ENCODE results near the gene NDST3. TPM values are rescaled to one million over a fixed set of nuclear protein-coding genes. Genes with fewer than 3 reads are reported as not detected.
"Not testable (repeated sequence)": the region's sequence is repeated elsewhere in the genome, so short reads cannot be mapped to it uniquely, and the experiment has no call there.

Gene NDST3
- total RNA-seq, 4 donors from 2014 or later, result 1.7 TPM; not detected in 3

- H3K27me3 ChIP-seq, result no peaks in the 10 kb centered on the region
- no peaks in the 10 kb centered on the region for H3K9me3 ChIP-seq
- no peak overlapping the region for H3K4me3 ChIP-seq
- no peak for TF ChIP-seq POLR2A (IDR thresholded peaks at IDR 0.05)
- TF ChIP-seq, protein P1, sequence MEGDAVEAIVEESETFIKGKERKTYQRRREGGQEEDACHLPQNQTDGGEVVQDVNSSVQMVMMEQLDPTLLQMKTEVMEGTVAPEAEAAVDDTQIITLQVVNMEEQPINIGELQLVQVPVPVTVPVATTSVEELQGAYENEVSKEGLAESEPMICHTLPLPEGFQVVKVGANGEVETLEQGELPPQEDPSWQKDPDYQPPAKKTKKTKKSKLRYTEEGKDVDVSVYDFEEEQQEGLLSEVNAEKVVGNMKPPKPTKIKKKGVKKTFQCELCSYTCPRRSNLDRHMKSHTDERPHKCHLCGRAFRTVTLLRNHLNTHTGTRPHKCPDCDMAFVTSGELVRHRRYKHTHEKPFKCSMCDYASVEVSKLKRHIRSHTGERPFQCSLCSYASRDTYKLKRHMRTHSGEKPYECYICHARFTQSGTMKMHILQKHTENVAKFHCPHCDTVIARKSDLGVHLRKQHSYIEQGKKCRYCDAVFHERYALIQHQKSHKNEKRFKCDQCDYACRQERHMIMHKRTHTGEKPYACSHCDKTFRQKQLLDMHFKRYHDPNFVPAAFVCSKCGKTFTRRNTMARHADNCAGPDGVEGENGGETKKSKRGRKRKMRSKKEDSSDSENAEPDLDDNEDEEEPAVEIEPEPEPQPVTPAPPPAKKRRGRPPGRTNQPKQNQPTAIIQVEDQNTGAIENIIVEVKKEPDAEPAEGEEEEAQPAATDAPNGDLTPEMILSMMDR (IDR thresholded peaks at IDR 0.05), result no peak
- no peak for DNase-seq
- intact Hi-C loops (cut with DNase I; ENCODE audit: low total_unique reads), result no loop called here
- H3K4me1 ChIP-seq, result no peaks in the 10 kb centered on the region
- H3K36me3 ChIP-seq, result no peaks in the 10 kb centered on the region
- no peak overlapping the region for H3K27ac ChIP-seq
Measured at GRCh38 chr4:118290951-118291350, 256.7 kb downstream of the NDST3 start.

DNA sequence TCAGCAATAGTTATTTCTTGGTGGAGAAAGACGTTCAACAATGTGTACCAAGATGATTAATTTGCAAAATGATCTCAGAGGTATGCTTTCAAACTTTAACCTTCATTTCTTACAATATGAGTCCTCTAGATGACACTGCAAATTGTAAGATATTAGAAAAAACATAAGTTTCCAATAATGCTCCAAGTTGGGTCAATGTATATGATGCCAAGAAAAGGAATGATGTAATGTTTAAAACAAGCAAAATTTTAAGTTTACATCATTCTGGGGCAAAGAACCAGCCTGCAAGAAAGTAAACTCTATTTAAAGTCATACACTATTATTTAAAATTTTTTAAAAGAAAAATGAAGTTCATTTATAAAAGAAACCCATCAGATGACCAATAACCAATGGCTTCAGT lies 262.4 kb downstream of the NDST3 start:
- no peaks in the 10 kb centered on the region for H3K9me3 ChIP-seq
- no peaks in the 10 kb centered on the region for H3K27me3 ChIP-seq
- no peak for TF ChIP-seq POLR2A (IDR thresholded peaks at IDR 0.05)
- TF ChIP-seq, protein P1 (IDR thresholded peaks at IDR 0.05), result no peak
- no peaks in the 10 kb centered on the region for H3K4me1 ChIP-seq
- no peak for DNase-seq
- H3K4me3 ChIP-seq, result no peak overlapping the region
- H3K36me3 ChIP-seq, result no peaks in the 10 kb centered on the region
- intact Hi-C loops (cut with DNase I; ENCODE audit: low total_unique reads), result no loop called here
- H3K27ac ChIP-seq, result no peak overlapping the region

DNA sequence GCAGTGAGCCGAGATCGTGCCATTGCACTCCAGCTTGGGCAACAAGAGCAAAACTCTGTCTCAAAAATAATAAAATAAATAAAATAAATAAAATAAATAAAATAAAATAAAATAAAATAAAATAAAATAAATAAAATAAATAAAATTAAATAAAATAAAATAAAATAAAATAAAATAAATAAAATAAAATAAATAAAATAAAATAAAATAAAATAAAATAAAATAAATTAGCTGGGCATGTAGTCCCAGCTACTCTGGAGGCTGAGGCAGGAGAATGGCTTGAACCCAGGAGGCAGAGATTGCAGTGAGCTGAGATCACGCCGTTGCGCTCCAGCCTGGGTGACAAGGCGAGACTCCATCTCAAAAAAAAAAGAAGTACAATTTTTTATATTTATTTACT lies 265.3 kb downstream of the NDST3 start:
- intact Hi-C loops (cut with DNase I; ENCODE audit: low total_unique reads); H3K4me3 ChIP-seq; H3K27ac ChIP-seq; H3K9me3 ChIP-seq; H3K4me1 ChIP-seq; H3K36me3 ChIP-seq; DNase-seq; H3K27me3 ChIP-seq: not testable (repeated sequence)

GRCh38 chr4:118307643-118308042 lies 273.4 kb downstream of the NDST3 start:
- H3K4me3 ChIP-seq, result no peak overlapping the region
- H3K27me3 ChIP-seq, result no peaks in the 10 kb centered on the region
- H3K4me1 ChIP-seq, result no peaks in the 10 kb centered on the region
- DNase-seq, result no peak
- H3K9me3 ChIP-seq, result no peaks in the 10 kb centered on the region
- no peaks in the 10 kb centered on the region for H3K36me3 ChIP-seq
- intact Hi-C loops (cut with DNase I; ENCODE audit: low total_unique reads), result no loop called here
- TF ChIP-seq, protein P1 (IDR thresholded peaks at IDR 0.05), result no peak
- no peak for TF ChIP-seq POLR2A (IDR thresholded peaks at IDR 0.05)
- H3K27ac ChIP-seq, result no peak overlapping the region

Small RNAs within 50 kb of the gene (small RNA-seq; reads per million reads assigned to genes)
- gene SNORA24, result not detected
